Neural progenitor cell (in vitro differentiated cells): ENCODE results near the gene TMEM109.

Source experiments
- EZH2phosphoT487 ChIP-seq: fragments of 200-600 bp; sonication (generic); IDR thresholded peaks from 2 replicates; pipeline ENCODE4 v1.6.1; 2017; ENCODE audit warnings: antibody characterized with exemption
- TF ChIP-seq, protein P1 (sequence below): fragments of 200-600 bp; sonication (generic); IDR thresholded peaks from 2 replicates; pipeline ENCODE4 v1.5.1; 2017; ENCODE audit warnings: antibody characterized with exemption, mild to moderate bottlenecking

DNA sequence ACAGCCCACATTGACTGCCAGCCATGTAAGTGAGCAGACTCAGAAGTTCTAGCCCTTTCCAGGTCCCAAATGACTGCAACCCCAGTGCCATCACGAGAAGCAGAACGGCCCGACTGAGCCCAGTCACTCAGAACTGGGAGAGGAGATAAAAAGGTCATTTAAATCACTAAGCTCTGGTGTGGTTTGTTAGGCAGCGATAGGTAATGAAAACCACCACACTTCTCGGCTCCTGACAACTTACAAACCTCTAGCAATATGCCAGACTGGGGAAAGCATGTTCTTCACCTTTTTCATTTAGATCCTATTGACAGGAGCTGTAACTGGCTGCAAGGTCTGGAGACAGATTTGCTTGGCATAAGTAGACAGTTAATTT lies 31.3 kb downstream of the TMEM109 start:
- TF ChIP-seq, protein P1, sequence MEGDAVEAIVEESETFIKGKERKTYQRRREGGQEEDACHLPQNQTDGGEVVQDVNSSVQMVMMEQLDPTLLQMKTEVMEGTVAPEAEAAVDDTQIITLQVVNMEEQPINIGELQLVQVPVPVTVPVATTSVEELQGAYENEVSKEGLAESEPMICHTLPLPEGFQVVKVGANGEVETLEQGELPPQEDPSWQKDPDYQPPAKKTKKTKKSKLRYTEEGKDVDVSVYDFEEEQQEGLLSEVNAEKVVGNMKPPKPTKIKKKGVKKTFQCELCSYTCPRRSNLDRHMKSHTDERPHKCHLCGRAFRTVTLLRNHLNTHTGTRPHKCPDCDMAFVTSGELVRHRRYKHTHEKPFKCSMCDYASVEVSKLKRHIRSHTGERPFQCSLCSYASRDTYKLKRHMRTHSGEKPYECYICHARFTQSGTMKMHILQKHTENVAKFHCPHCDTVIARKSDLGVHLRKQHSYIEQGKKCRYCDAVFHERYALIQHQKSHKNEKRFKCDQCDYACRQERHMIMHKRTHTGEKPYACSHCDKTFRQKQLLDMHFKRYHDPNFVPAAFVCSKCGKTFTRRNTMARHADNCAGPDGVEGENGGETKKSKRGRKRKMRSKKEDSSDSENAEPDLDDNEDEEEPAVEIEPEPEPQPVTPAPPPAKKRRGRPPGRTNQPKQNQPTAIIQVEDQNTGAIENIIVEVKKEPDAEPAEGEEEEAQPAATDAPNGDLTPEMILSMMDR = no peak
- no peak for TF ChIP-seq EZH2phosphoT487
